ENCODE data around the gene ZNF79.
"Not testable (repeated sequence)": the region's sequence is repeated elsewhere in the genome, so short reads cannot be mapped to it uniquely, and the experiment has no call there.

Gene ZNF79

DNA sequence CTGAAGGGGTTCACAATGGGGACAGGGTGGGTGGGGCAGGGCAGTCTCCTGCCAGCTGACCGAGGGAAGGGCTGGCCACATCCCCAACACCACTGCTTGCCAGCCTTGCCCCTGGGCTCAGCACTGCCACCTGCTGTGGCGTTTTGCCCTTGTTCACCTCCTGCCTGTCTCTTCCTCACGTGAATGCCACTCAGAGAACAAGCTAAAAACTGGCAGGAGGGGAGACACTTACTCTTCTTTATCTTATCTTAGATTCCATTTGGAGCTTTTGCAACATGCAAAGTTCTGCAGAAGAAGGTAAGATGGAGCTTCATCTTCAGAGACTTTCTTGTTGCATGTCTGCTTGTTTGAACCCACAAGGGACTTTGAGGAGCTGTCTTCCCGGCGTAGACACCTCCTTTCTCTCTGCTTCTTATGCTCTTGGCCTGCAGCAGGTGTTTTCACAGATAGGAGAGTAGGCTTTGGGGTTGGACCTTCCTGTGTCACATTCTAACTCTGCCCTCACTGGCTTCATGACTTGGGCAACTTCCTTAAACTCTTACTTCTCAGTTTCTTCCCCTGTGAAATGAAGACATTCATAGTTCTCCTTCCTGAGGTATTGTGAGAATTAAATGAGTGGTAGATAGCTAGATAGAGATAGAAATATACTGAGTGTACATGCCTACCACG, 31.3 kb downstream of the ZNF79 start:
- DNase-seq: peak in 10 of 51 donors; percentile 3 to 28 (median 14)

- DNase-seq: no peak
Measured at GRCh38 chr9:127457191-127457878, 33.2 kb downstream of the ZNF79 start.

GRCh38 chr9:127458921-127459320, 34.7 kb downstream of the ZNF79 start:
- DNase-seq: no peak

- no peak for DNase-seq
Measured at GRCh38 chr9:127463382-127463781, 39.2 kb downstream of the ZNF79 start.

- peak in 1 of 51 donors; percentile 23 for DNase-seq
Measured at GRCh38 chr9:127463911-127464310, 39.7 kb downstream of the ZNF79 start.

DNA sequence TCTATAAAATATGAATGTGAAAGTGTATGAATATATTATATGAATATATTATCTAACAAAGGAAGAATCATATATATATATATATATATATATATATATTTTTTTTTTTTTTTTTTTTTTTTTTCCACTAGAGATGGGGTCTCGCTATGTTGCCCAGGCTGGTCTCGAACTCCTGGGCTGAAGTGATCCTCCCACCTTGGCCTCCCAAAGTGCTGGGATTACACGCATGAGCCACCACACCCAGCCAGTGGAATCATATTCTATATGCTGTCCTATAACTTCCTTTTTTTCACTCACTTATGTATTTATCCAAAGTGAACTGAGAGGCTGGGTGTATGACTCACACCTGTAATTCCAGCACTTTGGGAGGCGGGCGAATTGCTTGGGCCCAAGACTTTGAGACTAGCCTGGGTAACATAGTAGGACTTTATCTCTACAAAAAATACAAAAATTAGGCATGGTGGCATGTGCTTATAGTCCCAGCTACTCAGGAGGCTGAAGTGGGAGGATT, 42.3 kb downstream of the ZNF79 start:
- not testable (repeated sequence) for DNase-seq

DNA sequence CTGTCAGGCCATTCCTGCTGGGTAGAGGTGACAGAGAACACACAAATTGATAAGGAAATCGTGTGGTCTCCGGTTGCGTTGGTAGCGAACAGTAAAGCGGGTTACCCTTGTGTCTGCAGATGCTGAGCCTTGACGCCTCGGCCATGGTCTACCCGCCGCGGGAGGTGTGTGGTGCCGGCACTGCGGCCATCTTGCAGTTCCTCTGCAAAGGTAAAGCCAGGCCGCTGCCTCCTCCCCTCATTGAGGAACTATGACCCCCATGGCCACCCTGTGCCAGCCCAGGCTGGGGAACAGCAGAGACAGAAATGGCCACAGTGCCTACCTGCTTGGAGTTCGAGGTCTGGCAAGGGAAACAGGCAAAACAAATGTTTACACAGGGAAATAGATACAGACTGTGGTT, 43.4 kb downstream of the ZNF79 start:
- DNase-seq: no peak

- no peak for DNase-seq
Measured at GRCh38 chr9:127470662-127471061, 46.5 kb downstream of the ZNF79 start.

- no peak for DNase-seq
Measured at GRCh38 chr9:127473501-127473900, 49.3 kb downstream of the ZNF79 start.

GRCh38 chr9:127473932-127474331, 49.8 kb downstream of the ZNF79 start:
- DNase-seq: no peak

- DNase-seq: no peak
Measured at GRCh38 chr9:127474592-127474991, 50.4 kb downstream of the ZNF79 start.

- no peak for DNase-seq
Measured at GRCh38 chr9:127479507-127480081, 55.4 kb downstream of the ZNF79 start.

DNA sequence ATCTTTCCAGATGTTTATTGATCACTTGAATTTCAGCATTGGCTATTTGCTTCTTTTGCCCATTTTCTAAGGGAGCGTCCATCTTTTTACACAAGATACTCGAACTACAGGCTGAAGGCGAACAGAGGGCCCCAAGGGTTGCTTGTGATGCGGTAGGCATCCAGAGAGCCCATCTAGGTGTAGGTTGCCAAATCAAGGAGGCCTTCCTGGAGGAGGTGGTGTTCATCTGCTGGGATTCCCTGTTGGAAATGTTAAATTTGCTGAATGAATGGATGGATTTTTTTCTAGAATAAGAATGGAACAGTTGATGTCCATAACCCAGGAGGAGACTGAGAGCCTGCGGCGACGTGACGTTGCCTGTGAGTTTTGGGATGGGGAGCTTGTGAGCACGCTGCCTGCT, 58.5 kb downstream of the ZNF79 start:
- no peak for DNase-seq

DNA sequence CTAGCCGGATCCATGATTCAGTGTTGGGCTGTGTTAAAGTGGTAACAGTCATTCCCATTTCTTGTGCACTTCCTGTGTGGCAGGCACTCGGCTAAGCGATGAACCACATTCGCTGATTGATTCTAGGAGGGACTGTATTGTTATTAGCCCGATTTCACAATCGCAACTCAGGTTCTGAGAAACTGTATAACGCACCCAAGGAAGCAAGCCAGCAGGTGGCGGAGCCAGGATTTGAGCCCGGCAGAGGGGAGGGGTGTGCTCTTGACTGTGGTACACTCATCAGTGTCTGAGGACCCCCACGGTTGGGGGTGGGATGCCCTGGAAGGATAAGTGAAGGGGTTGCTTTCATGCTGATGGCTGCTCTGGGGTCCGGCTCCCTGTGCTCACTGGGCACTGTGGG, 61.8 kb downstream of the ZNF79 start:
- no peak for DNase-seq

GRCh38 chr9:127488946-127489345, 64.8 kb downstream of the ZNF79 start:
- no peak for DNase-seq

DNA sequence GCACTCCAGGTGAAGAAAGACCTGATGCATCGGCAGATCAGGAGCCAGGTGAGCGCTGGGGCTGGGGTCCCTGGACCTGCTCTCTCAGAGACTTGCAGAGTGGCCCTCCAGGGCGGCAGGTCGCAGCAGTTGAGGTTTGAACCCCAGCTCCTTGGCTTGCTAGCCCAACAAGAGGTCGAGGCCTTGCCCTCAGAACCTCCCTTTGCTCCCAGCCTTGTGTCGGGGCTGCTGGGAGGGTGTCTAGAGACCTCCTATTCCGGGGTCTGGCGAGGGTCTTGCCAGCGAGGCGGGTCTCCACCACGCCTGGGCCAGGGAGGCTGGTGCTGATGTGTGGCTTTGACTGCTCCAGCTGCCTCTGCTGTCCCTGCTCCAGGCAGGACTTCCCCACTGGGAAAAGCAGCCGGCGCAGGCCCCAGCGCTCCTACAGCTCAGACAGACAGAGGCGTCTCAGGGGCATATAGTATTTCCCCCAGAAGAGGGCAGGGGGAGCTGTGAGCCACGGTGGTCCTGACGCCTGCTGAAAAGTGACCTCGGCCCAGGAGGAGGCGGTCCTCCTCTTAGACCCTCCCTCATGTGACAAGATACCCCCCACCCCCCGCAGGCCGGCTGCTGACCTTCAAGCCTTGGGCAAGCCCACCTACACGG, 65.4 kb downstream of the ZNF79 start:
- DNase-seq: no peak

DNA sequence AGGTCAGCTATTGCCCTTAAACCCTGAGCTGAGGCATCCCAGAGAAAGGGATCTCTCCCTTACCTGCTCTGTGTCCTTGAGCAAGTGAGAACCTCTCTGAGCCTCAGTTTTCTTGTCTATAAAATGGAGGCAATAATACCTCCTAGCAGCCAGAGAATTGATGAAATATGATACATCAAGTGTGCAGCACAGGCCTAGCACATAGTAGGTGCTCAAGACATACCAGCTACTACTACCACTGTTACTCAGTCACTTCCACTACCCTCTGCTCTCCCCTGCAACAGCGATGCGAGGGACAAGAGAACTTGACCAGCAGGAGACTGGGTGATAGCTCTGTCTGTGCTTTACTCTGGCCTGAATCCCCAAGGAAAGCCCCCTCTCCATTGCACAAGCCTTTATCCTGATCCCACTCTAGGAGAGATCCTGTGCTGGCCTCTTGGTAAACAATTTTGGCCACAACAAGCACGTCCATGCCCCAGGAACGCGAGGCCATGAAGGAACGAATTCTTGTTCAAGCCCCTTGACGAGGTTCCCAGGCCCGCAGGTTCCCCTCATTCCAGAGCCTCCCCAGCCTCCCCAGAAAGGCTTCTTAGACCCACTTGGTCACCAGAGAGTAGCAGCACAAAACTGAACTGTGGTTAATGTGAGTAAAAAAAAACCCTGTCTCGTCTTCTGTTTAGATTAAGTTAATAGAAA, 66.5 kb downstream of the ZNF79 start:
- DNase-seq: no peak

- DNase-seq: no peak
Measured at GRCh38 chr9:127491516-127491915, 67.3 kb downstream of the ZNF79 start.

DNA sequence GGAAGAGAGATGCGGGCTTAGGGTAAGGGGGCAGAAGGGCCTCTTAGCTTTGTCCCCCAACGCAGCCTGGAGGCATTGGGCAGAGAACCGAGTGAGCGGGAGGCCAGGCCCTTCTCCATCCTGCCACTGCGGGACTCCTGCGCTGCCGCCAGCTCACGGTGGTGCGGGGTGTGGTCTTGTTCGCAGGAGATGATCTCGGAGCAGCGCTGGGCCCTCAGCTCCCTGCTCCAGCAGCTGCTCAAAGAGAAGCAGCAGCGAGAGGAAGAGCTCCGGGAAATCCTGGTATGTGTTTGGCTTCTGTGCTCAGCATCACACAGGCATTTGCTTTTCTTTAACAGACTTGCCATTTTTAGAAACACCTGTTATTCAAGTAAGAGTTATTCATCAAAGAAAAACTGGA, 68.4 kb downstream of the ZNF79 start:
- DNase-seq: peak in 2 of 51 donors; percentile 5 to 9

DNA sequence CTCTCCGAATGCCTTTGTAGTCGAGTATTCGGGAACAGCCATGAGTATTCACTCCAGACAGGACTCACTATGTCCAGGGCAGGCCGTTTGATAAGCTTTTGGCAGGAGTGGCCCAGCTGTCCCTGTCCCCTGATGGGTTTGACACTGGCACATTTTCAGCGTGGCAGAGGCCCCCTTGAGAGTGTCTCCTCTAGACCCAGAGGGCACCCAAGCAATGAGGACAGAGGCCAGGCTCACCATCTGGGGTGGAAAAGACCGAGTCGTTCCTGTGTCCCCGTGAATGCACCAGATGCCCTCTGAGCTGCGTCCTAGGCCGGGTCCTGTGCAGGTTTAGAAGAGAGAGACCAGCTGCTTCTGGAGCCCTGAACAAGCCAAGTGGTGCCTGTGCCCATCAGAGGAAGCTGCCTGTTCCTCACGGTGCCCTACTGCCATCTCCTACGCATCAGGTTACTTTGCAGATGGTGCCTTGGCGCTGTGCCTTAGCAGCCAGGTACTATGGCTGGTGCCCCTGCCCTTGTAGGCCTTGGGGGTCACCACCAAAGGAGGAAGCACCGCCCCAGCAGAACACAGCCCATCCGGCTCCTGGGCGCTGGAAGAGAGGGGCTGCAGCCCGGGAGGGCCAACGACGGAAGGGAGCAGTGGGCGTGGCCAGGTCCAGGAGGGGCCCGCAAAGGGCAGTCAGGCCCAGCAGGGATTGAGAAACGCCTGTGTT, 69.6 kb downstream of the ZNF79 start:
- no peak for DNase-seq

DNA sequence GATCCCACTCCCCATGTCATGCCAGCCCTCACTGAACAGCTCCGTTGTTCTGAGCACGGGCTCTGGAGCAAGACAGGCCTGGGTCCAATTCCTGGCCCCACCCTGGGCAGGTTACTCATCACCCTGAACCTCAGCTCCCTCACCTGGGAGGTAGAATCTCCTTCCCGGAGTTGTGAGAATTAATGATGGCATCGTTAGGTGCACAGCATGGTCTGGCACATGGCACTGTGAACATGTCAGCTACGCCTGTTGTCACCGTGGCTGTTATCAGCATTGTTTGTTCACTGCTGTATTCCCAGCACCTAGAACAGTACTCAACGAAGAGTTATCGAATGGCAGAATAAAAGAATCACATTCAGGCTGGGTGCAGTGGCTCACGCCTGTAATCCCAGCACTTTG, 70.1 kb downstream of the ZNF79 start:
- no peak for DNase-seq

All from hypothalamus (tissue), 51 donors.